Measurements from ENCODE around the gene RPS27L. TPM values are rescaled to one million over a fixed set of nuclear protein-coding genes. Genes with fewer than 3 reads are reported as not detected.

The RPS27L gene
- 122 and 134 TPM in 2 replicates for total RNA-seq

GRCh38 chr15:63157118-63157843 is at the start of gene RPS27L:
Gene RPS27L (minus strand): TSS chr15:63157477. CDS start chr15:63157405, 72 bp downstream.

GRCh38 chr15:63188926-63189871 is 31.9 kb upstream of the RPS27L start, which contains the start of gene RAB8B:
Gene RAB8B (plus strand): TSS chr15:63189606. CDS start chr15:63189625, 19 bp downstream.

GRCh38 chr15:63121382-63122001 is 35.8 kb downstream of the RPS27L start, which contains the start of gene LACTB:
Gene LACTB (plus strand): TSS chr15:63121861. CDS start chr15:63121872, 11 bp downstream.

Other genes starting within 250 kb of the RPS27L start
- 106 and 114 TPM in 2 replicates for gene TPM1, start 114.7 kb downstream of the RPS27L start, total RNA-seq
- 16.1 and 22.2 TPM in 2 replicates for gene LACTB, start 35.6 kb downstream of the RPS27L start, total RNA-seq
- gene RAB8B, start 32.1 kb upstream of the RPS27L start, total RNA-seq, result 8.6 and 18.8 TPM in 2 replicates
- 4.7 and 5.9 TPM in 2 replicates for gene APH1B, start 120.1 kb upstream of the RPS27L start, total RNA-seq
- 67.4 and 107 TPM in 2 replicates for gene CA12, start 224.4 kb upstream of the RPS27L start, total RNA-seq

Data from hair follicular keratinocyte (primary cell).